DOHH2 (cell line): ENCODE data around the gene ENOPH1.

Source experiments
- EZH2phosphoT487 ChIP-seq: fragments of 200-600 bp; sonication (generic); IDR thresholded peaks from 2 replicates; pipeline ENCODE4 v1.6.1; 2017; ENCODE audit warnings: borderline replicate concordance, mild to moderate bottlenecking, antibody characterized with exemption, low read length, moderate library complexity, mixed read lengths
- TF ChIP-seq, protein P1 (sequence below): fragments of 200-600 bp; sonication (generic); IDR thresholded peaks from one replicate; pipeline ENCODE4 v1.5.1; 2014; ENCODE audit warnings: antibody characterized with exemption, mild to moderate bottlenecking, low read depth, low read length; ENCODE audit not compliant: poor library complexity, severe bottlenecking

- TF ChIP-seq, protein P1, sequence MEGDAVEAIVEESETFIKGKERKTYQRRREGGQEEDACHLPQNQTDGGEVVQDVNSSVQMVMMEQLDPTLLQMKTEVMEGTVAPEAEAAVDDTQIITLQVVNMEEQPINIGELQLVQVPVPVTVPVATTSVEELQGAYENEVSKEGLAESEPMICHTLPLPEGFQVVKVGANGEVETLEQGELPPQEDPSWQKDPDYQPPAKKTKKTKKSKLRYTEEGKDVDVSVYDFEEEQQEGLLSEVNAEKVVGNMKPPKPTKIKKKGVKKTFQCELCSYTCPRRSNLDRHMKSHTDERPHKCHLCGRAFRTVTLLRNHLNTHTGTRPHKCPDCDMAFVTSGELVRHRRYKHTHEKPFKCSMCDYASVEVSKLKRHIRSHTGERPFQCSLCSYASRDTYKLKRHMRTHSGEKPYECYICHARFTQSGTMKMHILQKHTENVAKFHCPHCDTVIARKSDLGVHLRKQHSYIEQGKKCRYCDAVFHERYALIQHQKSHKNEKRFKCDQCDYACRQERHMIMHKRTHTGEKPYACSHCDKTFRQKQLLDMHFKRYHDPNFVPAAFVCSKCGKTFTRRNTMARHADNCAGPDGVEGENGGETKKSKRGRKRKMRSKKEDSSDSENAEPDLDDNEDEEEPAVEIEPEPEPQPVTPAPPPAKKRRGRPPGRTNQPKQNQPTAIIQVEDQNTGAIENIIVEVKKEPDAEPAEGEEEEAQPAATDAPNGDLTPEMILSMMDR = no peak
- TF ChIP-seq EZH2phosphoT487 = no peak
These were observed at the start of gene ENOPH1, which contains the start of gene HNRNPDL for GRCh38 chr4:82430193-82430963.
